ENCODE measurements around the gene IGF2BP1.

GRCh38 chr17:49002331-49002730 lies 5.1 kb downstream of the IGF2BP1 start:
- no peak for TF ChIP-seq MAX (IDR thresholded peaks at IDR 0.05; ENCODE audit: low read depth, low read length)
- TF ChIP-seq CTCF (IDR thresholded peaks at IDR 0.05; ENCODE audit: low read depth, low read length): no peak

Measured in NB4 (cell line).